Anterior cingulate cortex (tissue), 58 donors: ENCODE results near the gene HIC2.
"Not testable (repeated sequence)": the region's sequence is repeated elsewhere in the genome, so short reads cannot be mapped to it uniquely, and the experiment has no call there.

Experiments
- DNase-seq, 58 donors: peaks; one replicate each; lab custom pipeline; 2025; lab: John Stamatoyannopoulos, UW

HIC2 gene

GRCh38 chr22:21417227-21417746 is at the start of gene HIC2:
TSS of gene HIC2 (plus strand) at chr22:21417371. CDS start at chr22:21442832, 25,461 bp downstream.
- not testable (repeated sequence) for DNase-seq

- not testable (repeated sequence) for DNase-seq
Observed at GRCh38 chr22:21368603-21369310, 48.4 kb upstream of the HIC2 start.

- not testable (repeated sequence) for DNase-seq
Observed at GRCh38 chr22:21375880-21376279, 41.3 kb upstream of the HIC2 start.

GRCh38 chr22:21383701-21384467 is 33.3 kb upstream of the HIC2 start, which contains the start of gene RIMBP3B:
TSS of gene RIMBP3B (plus strand) at chr22:21383751. CDS start at chr22:21383859, 108 bp downstream.
- not testable (repeated sequence) for DNase-seq

GRCh38 chr22:21384468-21385357 is 32.5 kb upstream of the HIC2 start:
- DNase-seq = not testable (repeated sequence)

- not testable (repeated sequence) for DNase-seq
Observed at GRCh38 chr22:21389480-21389879, 27.7 kb upstream of the HIC2 start.

GRCh38 chr22:21390013-21390412 is 27.2 kb upstream of the HIC2 start:
- not testable (repeated sequence) for DNase-seq

- DNase-seq = not testable (repeated sequence)
Observed at GRCh38 chr22:21394613-21395012, 22.6 kb upstream of the HIC2 start.

- not testable (repeated sequence) for DNase-seq
Observed at GRCh38 chr22:21401197-21401969, 15.8 kb upstream of the HIC2 start.

- not testable (repeated sequence) for DNase-seq
Observed at GRCh38 chr22:21402763-21403314, 14.3 kb upstream of the HIC2 start.

GRCh38 chr22:21407139-21407538 is 10.0 kb upstream of the HIC2 start:
- DNase-seq = not testable (repeated sequence)

- DNase-seq = not testable (repeated sequence)
Observed at GRCh38 chr22:21407792-21408191, 9.4 kb upstream of the HIC2 start.

- DNase-seq = not testable (repeated sequence)
Observed at GRCh38 chr22:21416375-21416774, 796 bp upstream of the HIC2 start.

- not testable (repeated sequence) for DNase-seq
Observed at GRCh38 chr22:21417853-21418252, 682 bp downstream of the HIC2 start.

GRCh38 chr22:21418974-21419638 is 1.9 kb downstream of the HIC2 start:
- DNase-seq = not testable (repeated sequence)

GRCh38 chr22:21420180-21420763 is 3.1 kb downstream of the HIC2 start:
- DNase-seq = not testable (repeated sequence)

GRCh38 chr22:21424084-21424709 is 7.0 kb downstream of the HIC2 start:
- not testable (repeated sequence) for DNase-seq
